ENCODE measurements around the gene C2CD5.

DNA sequence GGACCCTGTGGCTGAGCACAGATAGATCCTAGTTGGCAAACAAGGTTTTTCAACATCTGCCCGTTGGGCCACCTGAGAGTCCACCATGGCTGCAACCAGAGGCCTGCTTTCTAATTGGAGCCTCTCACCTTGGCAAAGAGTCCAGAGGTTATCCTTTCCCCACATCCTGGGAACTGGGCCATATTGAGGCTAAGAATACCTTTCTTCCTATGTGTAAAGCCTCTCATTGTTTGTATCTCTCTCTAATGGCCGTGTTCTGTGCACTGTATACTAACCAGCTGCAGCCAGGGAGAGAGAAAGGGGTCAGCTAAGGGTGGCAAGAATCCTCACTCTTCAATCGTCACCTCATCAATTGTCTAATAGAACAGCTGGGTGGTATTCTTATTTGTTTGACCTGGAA lies 130.8 kb downstream of the C2CD5 start:
- TF ChIP-seq, protein P1, sequence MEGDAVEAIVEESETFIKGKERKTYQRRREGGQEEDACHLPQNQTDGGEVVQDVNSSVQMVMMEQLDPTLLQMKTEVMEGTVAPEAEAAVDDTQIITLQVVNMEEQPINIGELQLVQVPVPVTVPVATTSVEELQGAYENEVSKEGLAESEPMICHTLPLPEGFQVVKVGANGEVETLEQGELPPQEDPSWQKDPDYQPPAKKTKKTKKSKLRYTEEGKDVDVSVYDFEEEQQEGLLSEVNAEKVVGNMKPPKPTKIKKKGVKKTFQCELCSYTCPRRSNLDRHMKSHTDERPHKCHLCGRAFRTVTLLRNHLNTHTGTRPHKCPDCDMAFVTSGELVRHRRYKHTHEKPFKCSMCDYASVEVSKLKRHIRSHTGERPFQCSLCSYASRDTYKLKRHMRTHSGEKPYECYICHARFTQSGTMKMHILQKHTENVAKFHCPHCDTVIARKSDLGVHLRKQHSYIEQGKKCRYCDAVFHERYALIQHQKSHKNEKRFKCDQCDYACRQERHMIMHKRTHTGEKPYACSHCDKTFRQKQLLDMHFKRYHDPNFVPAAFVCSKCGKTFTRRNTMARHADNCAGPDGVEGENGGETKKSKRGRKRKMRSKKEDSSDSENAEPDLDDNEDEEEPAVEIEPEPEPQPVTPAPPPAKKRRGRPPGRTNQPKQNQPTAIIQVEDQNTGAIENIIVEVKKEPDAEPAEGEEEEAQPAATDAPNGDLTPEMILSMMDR (IDR thresholded peaks at IDR 0.05; ENCODE audit: insufficient read depth, low read length, poor library complexity, severe bottlenecking): no peak
- TF ChIP-seq EZH2phosphoT487 (conservative IDR thresholded peaks at IDR 0.05; ENCODE audit: low read length): no peak

Measured in SU-DHL-6 (cell line).